ENCODE measurements around the gene SDK1.
A peak's percentile ranks its signal among the peaks of the same experiment; 100 is the strongest.

The SDK1 gene

GRCh38 chr7:3896169-3896765, 595.2 kb downstream of the SDK1 start:
- Histone ChIP-seq H3K27ac (ENCODE audit: low read depth, low read length) (no peak overlapping the region), H3K4me2 (ENCODE audit: low read length) (no peak overlapping the region), H3K4me1 (ENCODE audit: control insufficient read depth, low read length) (0 out of 2 replicates have a peak, but pooled peaks cover 3% of the 10 kb centered on the region), H3K27me3 (ENCODE audit: control insufficient read depth, low read length) (peaks cover 6% of the 10 kb centered on the region), H3K79me2 (ENCODE audit: control insufficient read depth, low read length) (no peaks in the 10 kb centered on the region), H3K4me3 (ENCODE audit: low read length) (no peak overlapping the region), H3K9me3 (ENCODE audit: control insufficient read depth, insufficient read depth, low read length) (no peaks in the 10 kb centered on the region), H3F3A (ENCODE audit: control insufficient read depth, insufficient read depth) (no peaks in the 10 kb centered on the region), H4K20me1 (ENCODE audit: control insufficient read depth, insufficient read depth, low read depth, low read length) (no peaks in the 10 kb centered on the region), H3K36me3 (ENCODE audit: control insufficient read depth, low read length) (no peaks in the 10 kb centered on the region), H3K9me2 (replicated peaks; ENCODE audit: control insufficient read depth, low read length) (no peaks in the 10 kb centered on the region)
- TF ChIP-seq, protein P1, sequence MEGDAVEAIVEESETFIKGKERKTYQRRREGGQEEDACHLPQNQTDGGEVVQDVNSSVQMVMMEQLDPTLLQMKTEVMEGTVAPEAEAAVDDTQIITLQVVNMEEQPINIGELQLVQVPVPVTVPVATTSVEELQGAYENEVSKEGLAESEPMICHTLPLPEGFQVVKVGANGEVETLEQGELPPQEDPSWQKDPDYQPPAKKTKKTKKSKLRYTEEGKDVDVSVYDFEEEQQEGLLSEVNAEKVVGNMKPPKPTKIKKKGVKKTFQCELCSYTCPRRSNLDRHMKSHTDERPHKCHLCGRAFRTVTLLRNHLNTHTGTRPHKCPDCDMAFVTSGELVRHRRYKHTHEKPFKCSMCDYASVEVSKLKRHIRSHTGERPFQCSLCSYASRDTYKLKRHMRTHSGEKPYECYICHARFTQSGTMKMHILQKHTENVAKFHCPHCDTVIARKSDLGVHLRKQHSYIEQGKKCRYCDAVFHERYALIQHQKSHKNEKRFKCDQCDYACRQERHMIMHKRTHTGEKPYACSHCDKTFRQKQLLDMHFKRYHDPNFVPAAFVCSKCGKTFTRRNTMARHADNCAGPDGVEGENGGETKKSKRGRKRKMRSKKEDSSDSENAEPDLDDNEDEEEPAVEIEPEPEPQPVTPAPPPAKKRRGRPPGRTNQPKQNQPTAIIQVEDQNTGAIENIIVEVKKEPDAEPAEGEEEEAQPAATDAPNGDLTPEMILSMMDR (IDR thresholded peaks at IDR 0.05; ENCODE audit: low read depth, low read length, poor library complexity, severe bottlenecking): no peak
- TF ChIP-seq EZH2phosphoT487 (IDR thresholded peaks at IDR 0.05; ENCODE audit: borderline replicate concordance, low read length): no peak

DNA sequence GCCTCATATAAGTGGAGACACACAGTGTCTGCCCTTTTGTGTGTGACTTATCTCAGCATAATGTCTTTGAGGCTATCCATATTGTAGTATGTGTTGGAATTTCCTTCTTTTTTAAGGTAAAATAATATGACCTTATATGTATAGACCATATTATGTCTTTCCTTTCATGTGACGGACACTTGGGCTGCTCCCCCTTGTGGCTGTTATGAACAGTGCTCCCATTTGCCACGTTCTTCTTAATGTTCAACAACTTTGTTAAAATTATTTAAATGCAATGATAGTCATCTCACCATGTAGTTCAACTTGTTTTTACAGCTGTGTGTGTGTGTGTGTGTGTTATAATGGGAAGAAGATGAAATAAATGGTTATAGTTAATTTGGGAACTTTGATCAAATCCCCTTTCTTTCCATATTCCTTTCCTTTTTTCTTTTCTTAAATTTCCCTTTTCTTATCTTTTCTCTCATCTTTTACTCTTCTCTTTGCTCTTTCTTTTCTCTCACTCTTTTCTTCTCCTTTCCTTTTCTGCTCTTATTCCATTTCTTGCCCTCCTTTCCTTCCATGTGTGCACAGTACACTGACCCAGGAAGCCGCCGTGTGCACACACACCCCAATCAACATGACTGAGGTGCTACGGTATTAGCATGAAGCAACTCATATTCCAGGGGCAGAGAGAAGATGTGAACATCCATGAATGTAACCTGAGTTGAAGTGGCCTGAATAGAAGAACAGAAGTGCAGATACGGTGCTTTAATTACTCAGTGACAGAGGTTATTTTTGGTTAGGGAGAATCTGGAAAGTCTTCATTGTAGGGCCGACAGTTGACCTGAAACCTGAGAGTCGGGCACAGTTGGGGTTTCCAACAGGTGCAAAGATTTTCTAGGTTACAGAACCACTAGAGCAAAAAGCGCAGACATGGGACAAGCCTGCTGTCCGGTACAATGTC, 596.6 kb downstream of the SDK1 start:
- no peaks in the 10 kb centered on the region for H3K36me3 ChIP-seq (ENCODE audit: control insufficient read depth, low read length)
- no peak overlapping the region for H3K4me3 ChIP-seq (ENCODE audit: low read length)
- no peaks in the 10 kb centered on the region for H3K79me2 ChIP-seq (ENCODE audit: control insufficient read depth, low read length)
- H3F3A ChIP-seq (ENCODE audit: control insufficient read depth, insufficient read depth): no peaks in the 10 kb centered on the region
- H3K27ac ChIP-seq (ENCODE audit: low read depth, low read length): no peak overlapping the region
- TF ChIP-seq, protein P1 (IDR thresholded peaks at IDR 0.05; ENCODE audit: low read depth, low read length, poor library complexity, severe bottlenecking): peak; percentile 97
- TF ChIP-seq EZH2phosphoT487 (IDR thresholded peaks at IDR 0.05; ENCODE audit: borderline replicate concordance, low read length): no peak
- H4K20me1 ChIP-seq (ENCODE audit: control insufficient read depth, insufficient read depth, low read depth, low read length): no peaks in the 10 kb centered on the region
- H3K4me2 ChIP-seq (ENCODE audit: low read length): no peak overlapping the region
- H3K9me2 ChIP-seq (replicated peaks; ENCODE audit: control insufficient read depth, low read length): no peaks in the 10 kb centered on the region
- H3K27me3 ChIP-seq (ENCODE audit: control insufficient read depth, low read length): peaks cover 6% of the 10 kb centered on the region
- no peaks in the 10 kb centered on the region for H3K9me3 ChIP-seq (ENCODE audit: control insufficient read depth, insufficient read depth, low read length)
- 0 out of 2 replicates have a peak, but pooled peaks cover 3% of the 10 kb centered on the region for H3K4me1 ChIP-seq (ENCODE audit: control insufficient read depth, low read length)

DNA sequence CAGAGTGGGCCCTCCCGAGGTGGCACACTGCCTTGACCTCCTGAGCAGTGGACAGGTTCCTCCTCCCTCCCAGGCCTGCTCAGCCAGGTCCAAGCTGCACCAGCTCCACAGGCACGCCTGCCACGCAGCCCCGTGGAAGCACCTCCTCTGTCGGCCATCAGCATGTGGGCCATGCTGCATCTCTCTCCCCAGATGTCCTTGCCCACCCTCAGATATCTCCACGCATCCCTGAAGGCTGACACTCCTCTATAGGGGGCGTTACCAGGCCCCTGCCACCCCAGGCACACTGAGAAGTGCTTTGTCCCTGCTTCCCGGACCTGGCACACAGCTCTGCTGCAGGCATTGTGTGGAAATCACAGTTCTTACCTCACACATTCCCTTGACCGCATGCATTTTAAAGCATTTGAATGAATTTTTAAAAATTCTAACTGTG, 598.5 kb downstream of the SDK1 start:
- no peak overlapping the region for H3K4me2 ChIP-seq (ENCODE audit: low read length)
- H4K20me1 ChIP-seq (ENCODE audit: control insufficient read depth, insufficient read depth, low read depth, low read length): no peaks in the 10 kb centered on the region
- no peaks in the 10 kb centered on the region for H3K9me2 ChIP-seq (replicated peaks; ENCODE audit: control insufficient read depth, low read length)
- 0 out of 2 replicates have a peak, but pooled peaks cover 3% of the 10 kb centered on the region for H3K4me1 ChIP-seq (ENCODE audit: control insufficient read depth, low read length)
- no peaks in the 10 kb centered on the region for H3K36me3 ChIP-seq (ENCODE audit: control insufficient read depth, low read length)
- TF ChIP-seq, protein P1 (IDR thresholded peaks at IDR 0.05; ENCODE audit: low read depth, low read length, poor library complexity, severe bottlenecking): no peak
- no peak for TF ChIP-seq EZH2phosphoT487 (IDR thresholded peaks at IDR 0.05; ENCODE audit: borderline replicate concordance, low read length)
- H3K4me3 ChIP-seq (ENCODE audit: low read length): no peak overlapping the region
- H3K27ac ChIP-seq (ENCODE audit: low read depth, low read length): no peak overlapping the region
- no peaks in the 10 kb centered on the region for H3F3A ChIP-seq (ENCODE audit: control insufficient read depth, insufficient read depth)
- no peaks in the 10 kb centered on the region for H3K79me2 ChIP-seq (ENCODE audit: control insufficient read depth, low read length)
- H3K9me3 ChIP-seq (ENCODE audit: control insufficient read depth, insufficient read depth, low read length): no peaks in the 10 kb centered on the region
- H3K27me3 ChIP-seq (ENCODE audit: control insufficient read depth, low read length): peaks cover 6% of the 10 kb centered on the region

Measured in DOHH2 (cell line).